ENCODE results near the gene CSPG4.

GRCh38 chr15:75685195-75685594 lies 27.5 kb downstream of the CSPG4 start:
- TF ChIP-seq POLR2AphosphoS5 (IDR thresholded peaks at IDR 0.05; ENCODE audit: borderline replicate concordance, low read depth, low read length) (no peak), EZH2 (IDR thresholded peaks at IDR 0.05) (no peak)
